RWPE2 (cell line): ENCODE measurements around the gene EPG5.
A peak's percentile ranks its signal among the peaks of the same experiment; 100 is the strongest.
"Not testable (repeated sequence)": the region's sequence is repeated elsewhere in the genome, so short reads cannot be mapped to it uniquely, and the experiment has no call there.

Experiments used
- ATAC-seq: fragments of 200-7000 bp; cut with Tn5 transposase; 3 replicates; pipeline ENCODE4 v1.9.1; 2021; ENCODE audit warnings: low read depth
- DNase-seq: peaks from one replicate; pipeline ENCODE4 v3.0.0-alpha.2; 2020; ENCODE audit warnings: low spot score
- H3K27ac ChIP-seq: fragments of 450-650 bp; 2 replicates; pipeline ENCODE4 v1.5.1; 2017; ENCODE audit warnings: mild to moderate bottlenecking; ENCODE audit not compliant: poor library complexity, severe bottlenecking
- H3K27me3 ChIP-seq: fragments of 250-450 bp; sonication (Bioruptor Pico); 2 replicates; pipeline ENCODE4 v1.5.1; 2021; ENCODE audit warnings: mild to moderate bottlenecking, moderate library complexity; ENCODE audit not compliant: insufficient read depth, poor library complexity, severe bottlenecking
- H3K36me3 ChIP-seq: fragments of 250-450 bp; sonication (Bioruptor Pico); 2 replicates; pipeline ENCODE4 v1.5.1; 2020; ENCODE audit warnings: low read depth, mild to moderate bottlenecking, moderate library complexity
- H3K4me1 ChIP-seq: fragments of 250-450 bp; sonication (Bioruptor Pico); 2 replicates; pipeline ENCODE4 v1.5.1; 2021; ENCODE audit warnings: mild to moderate bottlenecking, moderate library complexity; ENCODE audit not compliant: insufficient read depth, poor library complexity, severe bottlenecking
- H3K4me3 ChIP-seq: fragments of 250-450 bp; sonication (Bioruptor Pico); 2 replicates; pipeline ENCODE4 v1.5.1; 2021; ENCODE audit warnings: mild to moderate bottlenecking, moderate library complexity; ENCODE audit not compliant: severe bottlenecking
- H3K9me3 ChIP-seq: fragments of 250-450 bp; sonication (Bioruptor Pico); 2 replicates; pipeline ENCODE4 v1.5.1; 2021; ENCODE audit warnings: mild to moderate bottlenecking, moderate library complexity; ENCODE audit not compliant: severe bottlenecking
- CTCF ChIP-seq: fragments of 450-650 bp; IDR thresholded peaks from one replicate; pipeline ENCODE4 v1.5.1; 2017; ENCODE audit warnings: mild to moderate bottlenecking, moderate library complexity; ENCODE audit not compliant: poor library complexity, severe bottlenecking

EPG5 gene

GRCh38 chr18:45817543-45817942, 149.6 kb downstream of the EPG5 start:
- Histone ChIP-seq H3K27ac (no peak overlapping the region), H3K9me3 (no peaks in the 10 kb centered on the region), H3K4me1 (peaks cover 4% of the 10 kb centered on the region), H3K4me3 (no peak overlapping the region), H3K27me3 (no peaks in the 10 kb centered on the region), H3K36me3 (no peaks in the 10 kb centered on the region)
- ATAC-seq (no peak), DNase-seq (no peak)
- no peak for TF ChIP-seq CTCF

- ATAC-seq, H3K4me3 ChIP-seq: not testable (repeated sequence)
These were observed 152.4 kb downstream of the EPG5 start for GRCh38 chr18:45814733-45815132.

GRCh38 chr18:45807144-45807543, 160.0 kb downstream of the EPG5 start:
- not testable (repeated sequence) for H3K27me3 ChIP-seq, DNase-seq, H3K4me3 ChIP-seq, H3K9me3 ChIP-seq, ATAC-seq
- Histone ChIP-seq H3K27ac (peak overlapping the region; percentile 100), H3K4me1 (peaks cover 32% of the 10 kb centered on the region), H3K36me3 (peaks cover 13% of the 10 kb centered on the region; the same call in 1 of the 2 replicates)
- TF ChIP-seq CTCF, result peak; percentile 11

More at GRCh38 chr18:45814733-45815132, 152.4 kb downstream of the EPG5 start:
- H3K27ac ChIP-seq, DNase-seq, H3K27me3 ChIP-seq, H3K9me3 ChIP-seq, H3K4me1 ChIP-seq, H3K36me3 ChIP-seq: not testable (repeated sequence)

- ATAC-seq, result no peak
These were observed 160.9 kb downstream of the EPG5 start for GRCh38 chr18:45806226-45806625.

GRCh38 chr18:45805551-45805950, 161.6 kb downstream of the EPG5 start:
- DNase-seq, result no peak
- no peak overlapping the region for H3K4me3 ChIP-seq
- no peak for TF ChIP-seq CTCF
- H3K36me3 ChIP-seq, result peaks cover 13% of the 10 kb centered on the region; the same call in 1 of the 2 replicates
- peaks cover 7% of the 10 kb centered on the region for H3K9me3 ChIP-seq
- peaks cover 43% of the 10 kb centered on the region for H3K4me1 ChIP-seq
- peak overlapping the region; percentile 100 for H3K27ac ChIP-seq
- H3K27me3 ChIP-seq, result no peaks in the 10 kb centered on the region
- ATAC-seq, result no peak

More at GRCh38 chr18:45806226-45806625, 160.9 kb downstream of the EPG5 start:
- H3K27ac ChIP-seq, result peak overlapping the region; percentile 100
- no peak for DNase-seq
- H3K36me3 ChIP-seq, result peaks cover 13% of the 10 kb centered on the region; the same call in 1 of the 2 replicates
- no peak for TF ChIP-seq CTCF
- H3K27me3 ChIP-seq, result no peaks in the 10 kb centered on the region
- H3K4me3 ChIP-seq, result no peak overlapping the region
- H3K4me1 ChIP-seq, result peaks cover 41% of the 10 kb centered on the region
- H3K9me3 ChIP-seq, result peaks cover 7% of the 10 kb centered on the region
